Measurements from ENCODE around the gene C20orf204. TPM values are rescaled to one million over a fixed set of nuclear protein-coding genes. Genes with fewer than 3 reads are reported as not detected.
"Not testable (repeated sequence)": the region's sequence is repeated elsewhere in the genome, so short reads cannot be mapped to it uniquely, and the experiment has no call there.

The C20orf204 gene
- total and polyA plus RNA-seq, 7 donors = under 0.01 to 1.7 (median 0.41) TPM; not detected in 2

- Histone ChIP-seq H3K27ac (no peak within 1 kb of the TSS), H3K4me3 (peak within 1 kb of the TSS; percentile 16 to 62 (median 46)), H3K27me3 (peaks cover 14 to 38% (median 21%) of the 10 kb centered on the region in 3 donors), H3K36me3 (no peaks in the 10 kb centered on the region), H3K4me1 (peaks cover 0 to 26% (median 22%) of the 10 kb centered on the region in 4 donors), H3K9me3 (no peaks in the 10 kb centered on the region)
- WGBS, 2 donors = 2% methylated on average over 86 of the region's 86 CpGs
- no peak for DNase-seq
- no peak for TF ChIP-seq CTCF (IDR thresholded peaks at IDR 0.05)
- TF ChIP-seq POLR2A (IDR thresholded peaks at IDR 0.05) = no peak
- no peak for TF ChIP-seq POLR2AphosphoS5 (IDR thresholded peaks at IDR 0.05)
- TF ChIP-seq EP300 (IDR thresholded peaks at IDR 0.05) = no peak
- intact Hi-C loops (cut with DNase I) = loop anchor here (1.0 to 5.0 kb wide), 2 partner anchors 36 to 982 kb away; no protein-coding TSS in a partner anchor
Measured at GRCh38 chr20:64083804-64084684, 48.1 kb downstream of the C20orf204 start, which contains the start of gene LKAAEAR1. Gene LKAAEAR1 (minus strand): TSS chr20:64084398. CDS start chr20:64084219, 179 bp downstream.

GRCh38 chr20:64084685-64085152, 48.7 kb downstream of the C20orf204 start:
- 4 to 17% methylated on average over 23 of the region's 23 CpGs for WGBS, 2 donors
- intact Hi-C loops (cut with DNase I) = loop anchor here (5.0 kb wide), 1 partner anchor 982 kb away; no protein-coding TSS in a partner anchor
- no peak overlapping the region for H3K4me3 ChIP-seq

GRCh38 chr20:64086801-64087200, 50.8 kb downstream of the C20orf204 start:
- DNase-seq = no peak
- TF ChIP-seq POLR2A (IDR thresholded peaks at IDR 0.05) = no peak
- intact Hi-C loops (cut with DNase I) = no loop called here
- Histone ChIP-seq H3K36me3 (no peaks in the 10 kb centered on the region), H3K4me3 (no peak overlapping the region), H3K27me3 (peaks cover 14 to 38% (median 21%) of the 10 kb centered on the region in 3 donors), H3K27ac (no peak overlapping the region), H3K4me1 (peaks cover 0 to 21% (median 17%) of the 10 kb centered on the region in 4 donors), H3K9me3 (no peaks in the 10 kb centered on the region)
- 91 to 95% methylated on average over 10 of the region's 11 CpGs for WGBS, 2 donors

More at GRCh38 chr20:64084685-64085152, 48.7 kb downstream of the C20orf204 start:
- H3K4me1 ChIP-seq = peaks cover 0 to 21% (median 17%) of the 10 kb centered on the region in 4 donors
- H3K27me3 ChIP-seq = peaks cover 14 to 38% (median 21%) of the 10 kb centered on the region in 3 donors
- H3K27ac ChIP-seq = no peak overlapping the region
- H3K36me3 ChIP-seq = no peaks in the 10 kb centered on the region
- no peak for DNase-seq
- no peaks in the 10 kb centered on the region for H3K9me3 ChIP-seq
- TF ChIP-seq POLR2AphosphoS5 (IDR thresholded peaks at IDR 0.05) (no peak), EP300 (IDR thresholded peaks at IDR 0.05) (no peak), CTCF (IDR thresholded peaks at IDR 0.05) (no peak), POLR2A (IDR thresholded peaks at IDR 0.05) (no peak)

GRCh38 chr20:64087226-64087825, 51.3 kb downstream of the C20orf204 start:
- H3K9me3 ChIP-seq; H3K36me3 ChIP-seq; intact Hi-C loops (cut with DNase I); DNase-seq; H3K27ac ChIP-seq; H3K4me3 ChIP-seq: not testable (repeated sequence)
- Histone ChIP-seq H3K27me3 (peaks cover 14 to 38% (median 21%) of the 10 kb centered on the region in 3 donors), H3K4me1 (peaks cover 0 to 21% (median 17%) of the 10 kb centered on the region in 4 donors)
- WGBS, 2 donors = 97% methylated on average over 6 of the region's 36 CpGs

- H3K36me3 ChIP-seq; H3K9me3 ChIP-seq; intact Hi-C loops (cut with DNase I); DNase-seq; H3K27ac ChIP-seq; H3K4me3 ChIP-seq: not testable (repeated sequence)
- Histone ChIP-seq H3K27me3 (peaks cover 14 to 32% (median 20%) of the 10 kb centered on the region in 3 donors), H3K4me1 (peaks cover 0 to 11% (median 8%) of the 10 kb centered on the region in 4 donors)
Measured at GRCh38 chr20:64088586-64088985, 52.6 kb downstream of the C20orf204 start.

Small RNA genes lying within 50 kb of the gene (small RNA-seq; reads per million reads assigned to genes)
- 0 reads per million in 3 donors for gene AL355803.1
- gene MIR6813 = 0 reads per million in 3 donors

Other genes with a start within 250 kb of the C20orf204 start
- 1 to 10 TPM; 3.4 to 5.3 (median 4.3) TPM for gene ZBTB46, start 204.9 kb upstream of the C20orf204 start, total RNA-seq
- 1 to 10 TPM in 1 of 3 donors, under 1 TPM in 2; 0.23 to 3.6 (median 0.60) TPM for gene ZBTB46, start 204.9 kb upstream of the C20orf204 start, polyA plus RNA-seq
- gene ABHD16B, start 174.7 kb upstream of the C20orf204 start, total RNA-seq = not detected
- under 1 TPM in 1 of 3 donors, not detected in 2; 0.44 TPM for gene ABHD16B, start 174.7 kb upstream of the C20orf204 start, polyA plus RNA-seq
- 100 to 1,000 TPM in 3 of 4 donors, 10 to 100 TPM in 1; 84.7 to 109 (median 104) TPM for gene TPD52L2, start 170.9 kb upstream of the C20orf204 start, total RNA-seq
- 10 to 100 TPM; 71.7 to 84.2 (median 74.5) TPM for gene TPD52L2, start 170.9 kb upstream of the C20orf204 start, polyA plus RNA-seq
- 10 to 100 TPM; 25.0 to 36.4 (median 31.2) TPM for gene DNAJC5, start 141.1 kb upstream of the C20orf204 start, total RNA-seq
- 10 to 100 TPM; 21.6 to 62.8 (median 41.6) TPM for gene DNAJC5, start 141.1 kb upstream of the C20orf204 start, polyA plus RNA-seq
- 10 to 100 TPM; 21.1 to 36.3 (median 24.9) TPM for gene UCKL1, start 79.8 kb upstream of the C20orf204 start, total RNA-seq
- gene UCKL1, start 79.8 kb upstream of the C20orf204 start, polyA plus RNA-seq = 10 to 100 TPM; 22.8 to 45.6 (median 26.1) TPM
- gene ZNF512B, start 66.3 kb upstream of the C20orf204 start, total RNA-seq = 10 to 100 TPM in 2 of 4 donors, 1 to 10 TPM in 2; 5.1 to 10.8 (median 9.0) TPM
- gene ZNF512B, start 66.3 kb upstream of the C20orf204 start, polyA plus RNA-seq = 1 to 10 TPM in 2 of 3 donors, under 1 TPM in 1; 0.23 to 5.5 (median 1.2) TPM
- gene SAMD10, start 56.5 kb upstream of the C20orf204 start, total RNA-seq = 1 to 10 TPM in 3 of 4 donors, under 1 TPM in 1; 0.68 to 8.3 (median 1.9) TPM
- 1 to 10 TPM; 2.8 to 8.7 (median 4.2) TPM for gene SAMD10, start 56.5 kb upstream of the C20orf204 start, polyA plus RNA-seq
- 10 to 100 TPM; 42.3 to 52.1 (median 46.9) TPM for gene PRPF6, start 55.0 kb upstream of the C20orf204 start, total RNA-seq
- gene PRPF6, start 55.0 kb upstream of the C20orf204 start, polyA plus RNA-seq = 10 to 100 TPM; 23.4 to 59.9 (median 26.4) TPM
- gene SOX18, start 13.5 kb downstream of the C20orf204 start, total RNA-seq = 1 to 10 TPM; 1.8 to 5.5 (median 3.8) TPM
- 10 to 100 TPM in 1 of 3 donors, 1 to 10 TPM in 1, under 1 TPM in 1; 0.69 to 11.9 (median 3.0) TPM for gene SOX18, start 13.5 kb downstream of the C20orf204 start, polyA plus RNA-seq
- gene TCEA2, start 27.0 kb downstream of the C20orf204 start, total RNA-seq = 10 to 100 TPM; 41.7 to 50.5 (median 42.2) TPM
- 10 to 100 TPM in 2 of 3 donors, 1 to 10 TPM in 1; 2.1 to 14.0 (median 11.4) TPM for gene TCEA2, start 27.0 kb downstream of the C20orf204 start, polyA plus RNA-seq
- gene RGS19, start 43.3 kb downstream of the C20orf204 start, total RNA-seq = 10 to 100 TPM in 2 of 4 donors, 1 to 10 TPM in 2; 7.5 to 12.3 (median 10.5) TPM
- 10 to 100 TPM; 11.1 to 22.0 (median 12.6) TPM for gene RGS19, start 43.3 kb downstream of the C20orf204 start, polyA plus RNA-seq
- 1 to 10 TPM in 1 of 4 donors, under 1 TPM in 3; 0.71 to 2.2 (median 0.89) TPM for gene OPRL1, start 43.9 kb downstream of the C20orf204 start, total RNA-seq
- 1 to 10 TPM in 1 of 3 donors, under 1 TPM in 1, not detected in 1; under 0.01 to 1.0 TPM for gene OPRL1, start 43.9 kb downstream of the C20orf204 start, polyA plus RNA-seq
- gene LKAAEAR1, start 48.2 kb downstream of the C20orf204 start, total RNA-seq = 1 to 10 TPM in 1 of 4 donors, not detected in 3; 1.5 TPM
- under 1 TPM in 1 of 3 donors, not detected in 2; 0.19 TPM for gene LKAAEAR1, start 48.2 kb downstream of the C20orf204 start, polyA plus RNA-seq
- not detected for gene NPBWR2, start 71.4 kb downstream of the C20orf204 start, total RNA-seq
- gene NPBWR2, start 71.4 kb downstream of the C20orf204 start, polyA plus RNA-seq = not detected
- 1 to 10 TPM in 1 of 4 donors, under 1 TPM in 3; under 0.01 to 1.1 (median 0.22) TPM for gene MYT1, start 128.3 kb downstream of the C20orf204 start, total RNA-seq
- under 1 TPM in 1 of 3 donors, not detected in 2; 0.31 TPM for gene MYT1, start 128.3 kb downstream of the C20orf204 start, polyA plus RNA-seq
- gene PCMTD2, start 219.6 kb downstream of the C20orf204 start, total RNA-seq = 10 to 100 TPM; 60.3 to 73.9 (median 65.2) TPM
- gene PCMTD2, start 219.6 kb downstream of the C20orf204 start, polyA plus RNA-seq = 10 to 100 TPM in 2 of 3 donors, 1 to 10 TPM in 1; 9.9 to 26.4 (median 18.0) TPM

All from sigmoid colon (tissue), 7 donors.